Subcutaneous adipose tissue (tissue), 4 donors: ENCODE measurements around the gene CEMIP. TPM values are rescaled to one million over a fixed set of nuclear protein-coding genes. Genes with fewer than 3 reads are reported as not detected.

ENCODE experiments used
- total RNA-seq, 4 donors: library from RNA; depleted of rRNA; stranded (reverse); fragments of >200 nt; gene quantifications; one replicate each; pipeline ENCODE4 v1.1.0, GENCODE V29; 2016
- TF ChIP-seq, protein P1 (sequence below): fragments of 450-650 bp; IDR thresholded peaks from one replicate; pipeline ENCODE4 v1.5.1; 2016; ENCODE audit warnings: low read depth, mild to moderate bottlenecking, control low read depth, antibody characterized with exemption, moderate library complexity

The CEMIP gene
- total RNA-seq, 4 donors from 2014 or later: 0.17 TPM; not detected in 3

DNA sequence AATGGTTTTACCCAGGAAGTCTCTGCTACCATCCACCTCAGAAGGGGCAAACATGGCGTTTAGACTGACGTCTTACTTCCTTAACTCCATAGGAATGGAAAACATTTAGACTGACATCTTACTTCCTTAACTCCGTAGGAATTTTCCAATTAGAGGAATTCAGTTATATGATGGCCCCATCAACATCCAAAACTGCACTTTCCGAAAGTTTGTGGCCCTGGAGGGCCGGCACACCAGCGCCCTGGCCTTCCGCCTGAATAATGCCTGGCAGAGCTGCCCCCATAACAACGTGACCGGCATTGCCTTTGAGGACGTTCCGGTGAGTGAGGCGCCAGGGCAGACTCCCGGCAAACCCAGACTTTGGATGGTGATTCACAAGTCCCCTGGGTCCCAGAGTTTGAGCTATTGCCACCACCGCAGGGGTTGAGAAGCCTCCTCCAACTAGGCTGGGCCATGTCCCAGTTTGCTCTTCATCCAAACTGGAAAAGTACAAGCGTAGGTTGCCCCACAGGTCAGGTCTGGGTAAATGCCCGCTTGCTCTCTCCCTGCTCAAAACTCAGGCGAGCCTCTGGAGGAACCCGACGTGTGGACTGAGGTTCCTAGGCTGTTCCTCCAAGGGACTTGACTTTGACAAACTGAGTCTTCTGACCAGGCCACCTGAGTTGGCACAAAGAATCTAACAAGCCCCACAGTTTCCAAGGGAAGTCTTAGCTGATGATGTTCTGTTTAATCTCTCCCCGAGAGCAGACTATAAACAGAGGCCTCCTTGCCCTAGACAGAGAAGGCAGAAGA lies 152.7 kb downstream of the CEMIP start:
- TF ChIP-seq, protein P1, sequence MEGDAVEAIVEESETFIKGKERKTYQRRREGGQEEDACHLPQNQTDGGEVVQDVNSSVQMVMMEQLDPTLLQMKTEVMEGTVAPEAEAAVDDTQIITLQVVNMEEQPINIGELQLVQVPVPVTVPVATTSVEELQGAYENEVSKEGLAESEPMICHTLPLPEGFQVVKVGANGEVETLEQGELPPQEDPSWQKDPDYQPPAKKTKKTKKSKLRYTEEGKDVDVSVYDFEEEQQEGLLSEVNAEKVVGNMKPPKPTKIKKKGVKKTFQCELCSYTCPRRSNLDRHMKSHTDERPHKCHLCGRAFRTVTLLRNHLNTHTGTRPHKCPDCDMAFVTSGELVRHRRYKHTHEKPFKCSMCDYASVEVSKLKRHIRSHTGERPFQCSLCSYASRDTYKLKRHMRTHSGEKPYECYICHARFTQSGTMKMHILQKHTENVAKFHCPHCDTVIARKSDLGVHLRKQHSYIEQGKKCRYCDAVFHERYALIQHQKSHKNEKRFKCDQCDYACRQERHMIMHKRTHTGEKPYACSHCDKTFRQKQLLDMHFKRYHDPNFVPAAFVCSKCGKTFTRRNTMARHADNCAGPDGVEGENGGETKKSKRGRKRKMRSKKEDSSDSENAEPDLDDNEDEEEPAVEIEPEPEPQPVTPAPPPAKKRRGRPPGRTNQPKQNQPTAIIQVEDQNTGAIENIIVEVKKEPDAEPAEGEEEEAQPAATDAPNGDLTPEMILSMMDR: no peak

DNA sequence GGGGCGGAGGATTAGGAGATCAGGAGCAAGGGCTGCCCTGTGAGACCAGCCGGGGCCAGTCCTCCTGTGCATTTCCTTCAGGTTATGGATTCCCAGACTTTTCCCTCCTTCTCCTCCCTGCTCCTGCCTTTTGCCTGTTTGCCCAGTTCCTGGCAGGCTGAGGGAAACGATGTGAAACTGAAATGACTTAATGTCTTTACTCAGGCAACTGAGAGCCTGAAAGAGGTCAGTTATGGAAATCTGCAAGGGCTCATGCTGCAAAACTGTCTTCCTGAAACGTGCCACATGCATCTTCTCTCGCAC lies 153.3 kb downstream of the CEMIP start:
- TF ChIP-seq, protein P1: no peak

DNA sequence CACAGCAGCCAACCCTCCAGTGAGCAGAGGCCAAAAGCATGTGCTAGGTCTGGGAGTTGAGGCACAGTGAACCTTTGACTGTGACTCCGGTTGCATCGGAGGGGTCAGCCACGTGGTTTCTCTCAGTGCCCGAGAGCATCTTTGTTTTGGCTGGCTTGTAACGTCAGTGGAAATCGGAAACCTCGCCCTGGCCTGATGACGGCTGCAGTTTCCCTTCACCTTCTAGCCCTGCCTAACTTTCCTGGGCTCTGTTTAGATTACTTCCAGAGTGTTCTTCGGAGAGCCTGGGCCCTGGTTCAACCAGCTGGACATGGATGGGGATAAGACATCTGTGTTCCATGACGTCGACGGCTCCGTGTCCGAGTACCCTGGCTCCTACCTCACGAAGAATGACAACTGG lies 153.8 kb downstream of the CEMIP start:
- TF ChIP-seq, protein P1: no peak

DNA sequence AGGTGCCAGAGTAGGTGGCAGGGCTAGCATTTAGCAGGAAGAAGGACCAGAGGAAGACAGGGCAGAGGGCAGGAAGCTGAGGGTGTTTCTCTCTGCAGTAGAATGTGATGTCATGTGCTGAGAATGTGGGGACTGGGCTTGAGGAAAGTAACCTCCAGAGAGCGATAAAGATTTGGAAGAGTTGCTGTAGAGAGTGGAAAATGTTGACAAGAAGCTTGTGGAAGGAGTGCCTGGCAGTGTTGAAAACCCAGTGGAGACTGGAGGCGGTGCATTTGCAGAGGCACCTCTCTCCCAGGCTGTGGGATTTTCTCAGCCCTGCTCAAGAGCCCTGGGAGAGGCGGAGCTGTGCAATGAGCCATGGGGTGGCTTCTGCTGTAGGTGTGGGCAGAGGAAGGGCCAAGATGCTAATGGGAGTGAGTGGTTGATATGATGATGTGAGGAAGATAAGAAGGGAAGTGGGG lies 155.6 kb downstream of the CEMIP start:
- TF ChIP-seq, protein P1: no peak

DNA sequence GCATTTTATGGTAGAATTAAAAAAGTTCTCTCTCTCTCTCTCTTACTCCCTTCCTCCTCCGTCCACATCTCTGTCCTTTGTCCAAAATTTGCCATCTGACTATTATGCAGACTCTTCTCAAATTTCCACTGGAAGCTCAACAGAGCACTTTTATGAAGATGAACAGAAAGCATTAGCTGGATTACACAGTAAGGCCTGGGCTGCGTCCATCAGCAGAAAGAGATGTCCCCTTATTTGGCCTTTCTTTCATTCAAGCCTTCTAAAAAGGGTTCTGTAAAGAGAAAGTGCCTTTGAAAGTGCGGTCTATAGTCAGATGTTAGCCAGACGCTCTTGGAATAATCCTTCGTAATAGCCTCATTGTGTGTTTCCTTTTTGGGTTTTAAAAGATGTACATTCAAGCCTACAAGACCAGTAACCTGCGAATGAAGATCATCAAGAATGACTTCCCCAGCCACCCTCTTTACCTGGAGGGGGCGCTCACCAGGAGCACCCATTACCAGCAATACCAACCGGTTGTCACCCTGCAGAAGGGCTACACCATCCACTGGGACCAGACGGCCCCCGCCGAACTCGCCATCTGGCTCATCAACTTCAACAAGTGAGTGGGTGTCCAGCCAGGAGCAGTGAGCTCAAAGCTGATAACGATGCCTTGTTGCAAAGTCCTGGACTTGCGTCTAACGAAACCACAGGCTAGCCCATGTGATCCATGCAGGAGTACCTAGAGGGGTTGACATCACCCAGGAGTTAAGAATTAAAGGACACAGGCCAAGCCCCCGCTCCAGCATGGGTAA lies 157.3 kb downstream of the CEMIP start:
- TF ChIP-seq, protein P1: no peak

DNA sequence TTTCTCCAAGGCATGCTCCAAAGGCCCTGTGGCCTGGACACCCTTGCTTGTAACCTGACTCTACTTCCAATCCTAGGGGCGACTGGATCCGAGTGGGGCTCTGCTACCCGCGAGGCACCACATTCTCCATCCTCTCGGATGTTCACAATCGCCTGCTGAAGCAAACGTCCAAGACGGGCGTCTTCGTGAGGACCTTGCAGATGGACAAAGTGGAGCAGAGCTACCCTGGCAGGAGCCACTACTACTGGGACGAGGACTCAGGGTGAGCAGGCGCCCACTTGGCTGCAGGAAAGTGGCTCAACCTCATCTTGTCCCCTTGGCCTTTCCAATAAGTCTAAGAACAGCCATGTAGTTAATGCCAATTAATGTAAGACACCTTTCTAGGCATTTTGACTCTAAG lies 158.5 kb downstream of the CEMIP start:
- TF ChIP-seq, protein P1: no peak

DNA sequence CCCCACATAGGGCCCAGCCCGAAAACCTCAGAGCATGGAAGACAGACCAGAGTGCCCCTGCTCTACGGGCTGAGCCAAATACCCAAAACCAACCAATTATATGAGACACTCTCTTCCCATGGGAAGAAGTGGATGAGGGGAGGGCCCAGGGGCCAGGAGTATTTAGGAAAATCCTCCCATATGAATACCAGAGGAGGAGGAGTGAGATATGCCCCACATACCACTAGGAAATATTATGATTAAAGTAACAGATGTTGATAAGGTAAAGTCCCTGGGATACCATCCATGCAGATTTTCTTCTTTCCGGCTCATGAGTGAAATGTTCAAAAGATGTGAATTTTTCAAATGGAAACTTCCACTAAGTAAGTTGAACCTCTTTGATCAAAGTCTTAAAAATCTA lies 160.0 kb downstream of the CEMIP start:
- TF ChIP-seq, protein P1: no peak
